ENCODE measurements around the gene RAP1GAP. TPM values are rescaled to one million over a fixed set of nuclear protein-coding genes. Genes with fewer than 3 reads are reported as not detected.
A peak's percentile ranks its signal among the peaks of the same experiment; 100 is the strongest.

The RAP1GAP gene
- total RNA-seq, 1 donor from 2014 or later = 1.1 TPM

DNA sequence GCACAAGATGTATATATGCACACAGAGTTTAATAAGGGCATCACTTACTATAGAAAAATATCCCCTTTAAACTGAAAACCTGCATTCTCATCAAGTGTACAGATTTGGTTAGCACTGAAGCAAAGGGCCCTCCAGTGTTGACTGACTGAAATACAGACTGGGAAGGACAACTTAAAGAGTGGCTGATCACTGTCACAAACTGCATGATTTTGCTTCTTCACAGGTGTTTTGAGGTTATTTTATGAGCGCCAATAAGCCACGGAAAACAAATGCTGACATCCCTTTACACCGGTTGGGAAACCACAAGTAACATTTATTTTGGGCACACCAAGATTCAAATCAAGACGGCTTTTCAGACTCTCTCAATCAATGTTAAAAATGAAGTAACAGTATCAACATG is 30.9 kb upstream of the RAP1GAP start:
- Histone ChIP-seq H3K4me3 (ENCODE audit: low read depth, low read length) (no peak overlapping the region), H3K27me3 (ENCODE audit: control insufficient read depth, insufficient read depth, low read length) (no peaks in the 10 kb centered on the region), H3K36me3 (ENCODE audit: control insufficient read depth, insufficient read depth, low read length) (peaks cover 4% of the 10 kb centered on the region)
- DNase-seq (ENCODE audit: low read depth) (no peak), FAIRE-seq (no peak)
- TF ChIP-seq, protein P1, sequence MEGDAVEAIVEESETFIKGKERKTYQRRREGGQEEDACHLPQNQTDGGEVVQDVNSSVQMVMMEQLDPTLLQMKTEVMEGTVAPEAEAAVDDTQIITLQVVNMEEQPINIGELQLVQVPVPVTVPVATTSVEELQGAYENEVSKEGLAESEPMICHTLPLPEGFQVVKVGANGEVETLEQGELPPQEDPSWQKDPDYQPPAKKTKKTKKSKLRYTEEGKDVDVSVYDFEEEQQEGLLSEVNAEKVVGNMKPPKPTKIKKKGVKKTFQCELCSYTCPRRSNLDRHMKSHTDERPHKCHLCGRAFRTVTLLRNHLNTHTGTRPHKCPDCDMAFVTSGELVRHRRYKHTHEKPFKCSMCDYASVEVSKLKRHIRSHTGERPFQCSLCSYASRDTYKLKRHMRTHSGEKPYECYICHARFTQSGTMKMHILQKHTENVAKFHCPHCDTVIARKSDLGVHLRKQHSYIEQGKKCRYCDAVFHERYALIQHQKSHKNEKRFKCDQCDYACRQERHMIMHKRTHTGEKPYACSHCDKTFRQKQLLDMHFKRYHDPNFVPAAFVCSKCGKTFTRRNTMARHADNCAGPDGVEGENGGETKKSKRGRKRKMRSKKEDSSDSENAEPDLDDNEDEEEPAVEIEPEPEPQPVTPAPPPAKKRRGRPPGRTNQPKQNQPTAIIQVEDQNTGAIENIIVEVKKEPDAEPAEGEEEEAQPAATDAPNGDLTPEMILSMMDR (IDR thresholded peaks at IDR 0.05; ENCODE audit: insufficient read depth, low read length, severe bottlenecking) = no peak

GRCh38 chr1:21696931-21697330 is 27.8 kb upstream of the RAP1GAP start:
- H3K4me3 ChIP-seq (ENCODE audit: low read depth, low read length) = no peak overlapping the region
- no peaks in the 10 kb centered on the region for H3K27me3 ChIP-seq (ENCODE audit: control insufficient read depth, insufficient read depth, low read length)
- TF ChIP-seq, protein P1 (IDR thresholded peaks at IDR 0.05; ENCODE audit: insufficient read depth, low read length, severe bottlenecking) = no peak
- H3K36me3 ChIP-seq (ENCODE audit: control insufficient read depth, insufficient read depth, low read length) = peaks cover 5% of the 10 kb centered on the region
- FAIRE-seq = no peak
- no peak for DNase-seq (ENCODE audit: low read depth)

DNA sequence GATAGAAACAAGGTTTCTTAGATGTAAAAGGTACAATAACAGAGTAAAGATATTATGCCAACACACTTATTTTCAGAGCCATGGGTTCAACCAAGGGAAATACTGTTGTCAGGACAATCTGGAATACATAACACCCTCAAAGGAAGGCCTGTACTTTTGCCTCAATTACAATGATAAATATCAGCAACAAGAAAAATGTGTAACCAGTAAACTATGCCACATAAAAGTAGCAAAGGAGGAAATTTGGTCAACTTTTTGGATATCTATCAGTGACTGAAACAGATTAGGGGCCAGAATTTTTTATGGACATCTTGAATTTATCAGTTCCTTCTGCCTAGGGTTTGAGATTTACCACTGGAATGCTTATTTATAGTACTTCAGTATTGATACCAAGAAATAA is 24.6 kb upstream of the RAP1GAP start:
- FAIRE-seq (no peak), DNase-seq (ENCODE audit: low read depth) (no peak)
- no peak overlapping the region for H3K4me3 ChIP-seq (ENCODE audit: low read depth, low read length)
- peaks cover 6% of the 10 kb centered on the region for H3K36me3 ChIP-seq (ENCODE audit: control insufficient read depth, insufficient read depth, low read length)
- H3K27me3 ChIP-seq (ENCODE audit: control insufficient read depth, insufficient read depth, low read length) = no peaks in the 10 kb centered on the region
- TF ChIP-seq, protein P1 (IDR thresholded peaks at IDR 0.05; ENCODE audit: insufficient read depth, low read length, severe bottlenecking) = no peak

- H3K36me3 ChIP-seq (ENCODE audit: control insufficient read depth, insufficient read depth, low read length) = peaks cover 6% of the 10 kb centered on the region
- no peak for FAIRE-seq
- TF ChIP-seq, protein P1 (IDR thresholded peaks at IDR 0.05; ENCODE audit: insufficient read depth, low read length, severe bottlenecking) = no peak
- peak; percentile 84 for DNase-seq (ENCODE audit: low read depth)
- no peak overlapping the region for H3K4me3 ChIP-seq (ENCODE audit: low read depth, low read length)
- H3K27me3 ChIP-seq (ENCODE audit: control insufficient read depth, insufficient read depth, low read length) = no peaks in the 10 kb centered on the region
These were observed 22.6 kb upstream of the RAP1GAP start for GRCh38 chr1:21691739-21692138.

- H3K27me3 ChIP-seq (ENCODE audit: control insufficient read depth, insufficient read depth, low read length) = no peaks in the 10 kb centered on the region
- peaks cover 7% of the 10 kb centered on the region for H3K36me3 ChIP-seq (ENCODE audit: control insufficient read depth, insufficient read depth, low read length)
- no peak for FAIRE-seq
- DNase-seq (ENCODE audit: low read depth) = no peak
- H3K4me3 ChIP-seq (ENCODE audit: low read depth, low read length) = no peak overlapping the region
- TF ChIP-seq, protein P1 (IDR thresholded peaks at IDR 0.05; ENCODE audit: insufficient read depth, low read length, severe bottlenecking) = no peak
These were observed 20.7 kb upstream of the RAP1GAP start for GRCh38 chr1:21689661-21690372.

GRCh38 chr1:21687081-21687529 is 17.9 kb upstream of the RAP1GAP start:
- peaks cover 4% of the 10 kb centered on the region for H3K36me3 ChIP-seq (ENCODE audit: control insufficient read depth, insufficient read depth, low read length)
- H3K4me3 ChIP-seq (ENCODE audit: low read depth, low read length) = no peak overlapping the region
- DNase-seq (ENCODE audit: low read depth) (no peak), FAIRE-seq (no peak)
- TF ChIP-seq, protein P1 (IDR thresholded peaks at IDR 0.05; ENCODE audit: insufficient read depth, low read length, severe bottlenecking) = no peak
- H3K27me3 ChIP-seq (ENCODE audit: control insufficient read depth, insufficient read depth, low read length) = no peaks in the 10 kb centered on the region
